ENCODE results near the gene NFIB.

GRCh38 chr9:14345354-14346230, 31.7 kb upstream of the NFIB start:
- TF ChIP-seq EP300 (IDR thresholded peaks at IDR 0.05) (no peak), CTCF (IDR thresholded peaks at IDR 0.05) (no peak), POLR2AphosphoS5 (IDR thresholded peaks at IDR 0.05) (no peak), POLR2A (IDR thresholded peaks at IDR 0.05) (no peak)

Data from gastroesophageal sphincter (tissue), 3 donors.